Naive B cell (primary cell): ENCODE results near the gene AK8. TPM values are rescaled to one million over a fixed set of nuclear protein-coding genes. Genes with fewer than 3 reads are reported as not detected.
"Not testable (repeated sequence)": the region's sequence is repeated elsewhere in the genome, so short reads cannot be mapped to it uniquely, and the experiment has no call there.

ENCODE experiments used
- ATAC-seq, 2 donors: fragments of 150-1000 bp; cut with Tn5 transposase; 2 replicates each; pipeline ENCODE4 v1.10.0; 2021; ENCODE audit warnings: low read depth in 2 of 2, mild to moderate bottlenecking in 2 of 2, moderate library complexity in 2 of 2
- DNase-seq: peaks from one replicate; pipeline ENCODE4 v3.0.0; 2022
- H3K27ac Mint-ChIP-seq, 6 donors: one replicate each; pipeline ENCODE4 v1.8.0; 2020 to 2022; ENCODE audit warnings: mild to moderate bottlenecking in 6 of 6, mixed read lengths in 6 of 6, moderate library complexity in 5 of 6, inconsistent platforms in 2 of 6
- H3K27me3 Mint-ChIP-seq, 3 donors: one replicate each; pipeline ENCODE4 v1.8.0; 2021 to 2022; ENCODE audit warnings: mixed read lengths in 3 of 3, mild to moderate bottlenecking in 1 of 3
- H3K36me3 Mint-ChIP-seq, 2 donors: one replicate each; pipeline ENCODE4 v1.8.0; 2020 to 2022; ENCODE audit warnings: mixed read lengths in 2 of 2, inconsistent platforms in 1 of 2, mild to moderate bottlenecking in 1 of 2
- H3K4me1 Mint-ChIP-seq, 3 donors: one replicate each; pipeline ENCODE4 v1.8.0; 2020 to 2022; ENCODE audit warnings: mixed read lengths in 3 of 3, inconsistent platforms in 1 of 3, mild to moderate bottlenecking in 1 of 3, moderate library complexity in 1 of 3
- H3K4me3 Mint-ChIP-seq, 8 donors: one replicate each; pipeline ENCODE4 v1.8.0; 2020 to 2022; ENCODE audit warnings: mild to moderate bottlenecking in 8 of 8, mixed read lengths in 8 of 8, moderate library complexity in 8 of 8, inconsistent platforms in 2 of 8
- H3K9me3 Mint-ChIP-seq, 7 donors: one replicate each; pipeline ENCODE4 v1.8.0; 2020 to 2022; ENCODE audit warnings: mixed read lengths in 7 of 7, mild to moderate bottlenecking in 5 of 7, inconsistent platforms in 2 of 7, moderate library complexity in 1 of 7
- polyA plus RNA-seq, 6 donors: library from polyadenylated mRNA; unstranded; fragments of 300-500 nt; fragmentation: Illumina TruSeq; gene quantifications; one replicate each; pipeline ENCODE4 v1.2.3, GENCODE V29; 2021; ENCODE audit warnings: low read depth in 6 of 6

Gene AK8
- polyA plus RNA-seq, 6 donors from 2014 or later = 0.70 to 4.7 (median 1.5) TPM

DNA sequence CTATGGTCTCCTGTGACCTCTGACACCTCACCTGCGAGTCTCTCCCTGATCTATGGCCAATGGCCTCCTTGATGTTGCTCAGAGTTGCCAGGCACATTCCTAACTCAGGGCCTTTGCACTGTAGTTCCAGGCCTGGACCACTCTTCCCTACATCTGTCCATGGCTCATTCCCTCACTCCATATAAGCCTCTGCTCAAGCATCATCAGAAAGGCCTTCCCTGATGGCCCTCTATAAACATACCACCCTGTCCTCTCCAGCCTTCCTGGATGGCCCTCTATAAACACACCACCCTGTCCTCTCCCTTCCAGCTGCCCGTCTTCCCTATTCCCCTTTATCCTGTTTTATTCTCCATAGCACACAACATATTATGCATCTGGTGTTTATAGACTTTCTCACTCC is 105.0 kb downstream of the AK8 start:
- Mint-ChIP-seq H3K27ac (peak overlapping the region in 2 of 6 donors; percentile 0 to 28), H3K4me1 (peaks cover 12 to 17% (median 16%) of the 10 kb centered on the region in 3 donors), H3K4me3 (peak overlapping the region in 3 of 8 donors; percentile 20 to 98 (median 30))

GRCh38 chr9:132771752-132772151 is 106.3 kb downstream of the AK8 start:
- H3K9me3 Mint-ChIP-seq, H3K36me3 Mint-ChIP-seq, ATAC-seq, DNase-seq, H3K27me3 Mint-ChIP-seq: not testable (repeated sequence)
- Mint-ChIP-seq H3K4me3 (peak overlapping the region in 6 of 8 donors; percentile 51 to 100 (median 83)), H3K27ac (peak overlapping the region in 3 of 6 donors; percentile 7 to 49 (median 16)), H3K4me1 (peaks cover 16 to 22% (median 17%) of the 10 kb centered on the region in 3 donors)

More for the DNA sequence above, 105.0 kb downstream of the AK8 start:
- no peaks in the 10 kb centered on the region for H3K36me3 Mint-ChIP-seq
- peaks cover 0 to 4% (median 0%) of the 10 kb centered on the region in 7 donors for H3K9me3 Mint-ChIP-seq
- H3K27me3 Mint-ChIP-seq = peaks cover 0 to 8% (median 4%) of the 10 kb centered on the region in 3 donors
- DNase-seq (no peak), ATAC-seq (no peak)

DNA sequence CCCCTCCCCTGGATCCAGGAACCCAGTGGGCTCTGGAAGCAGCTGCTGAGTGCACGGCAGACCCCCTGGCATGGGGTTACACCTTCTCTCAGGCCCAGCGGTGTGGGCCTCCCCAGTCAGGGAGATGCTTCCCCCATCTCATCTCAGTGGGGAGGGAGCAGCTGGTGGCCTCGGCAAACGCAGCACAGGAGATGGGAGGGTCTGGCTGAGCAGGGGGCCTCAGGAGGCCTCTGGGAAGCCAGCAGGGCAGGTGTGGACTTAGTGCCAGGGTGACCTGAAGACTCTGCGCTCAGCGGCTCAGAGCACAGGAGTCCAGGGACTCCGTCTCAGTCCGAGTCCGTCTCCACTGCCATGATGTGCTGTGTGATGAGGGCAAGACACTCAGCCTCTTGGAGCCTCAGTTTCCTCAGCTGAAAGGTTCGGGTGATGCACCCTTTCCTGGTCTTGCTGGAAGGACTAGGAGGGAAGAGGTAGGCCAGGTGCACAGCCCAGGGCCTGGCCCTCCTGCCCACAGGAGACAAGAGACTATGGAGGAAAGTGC is 107.2 kb downstream of the AK8 start:
- Mint-ChIP-seq H3K4me3 (peak overlapping the region; percentile 96 to 100 (median 99)), H3K9me3 (peaks cover 0 to 4% (median 0%) of the 10 kb centered on the region in 7 donors), H3K27ac (peak overlapping the region in 4 of 6 donors; percentile 47 to 99 (median 82)), H3K4me1 (peaks cover 16 to 22% (median 17%) of the 10 kb centered on the region in 3 donors), H3K27me3 (no peaks in the 10 kb centered on the region), H3K36me3 (no peaks in the 10 kb centered on the region)
- no peak for ATAC-seq
- no peak for DNase-seq

- peaks cover 16 to 22% (median 17%) of the 10 kb centered on the region in 3 donors for H3K4me1 Mint-ChIP-seq
Observed at GRCh38 chr9:132769906-132770769, 107.9 kb downstream of the AK8 start.

DNA sequence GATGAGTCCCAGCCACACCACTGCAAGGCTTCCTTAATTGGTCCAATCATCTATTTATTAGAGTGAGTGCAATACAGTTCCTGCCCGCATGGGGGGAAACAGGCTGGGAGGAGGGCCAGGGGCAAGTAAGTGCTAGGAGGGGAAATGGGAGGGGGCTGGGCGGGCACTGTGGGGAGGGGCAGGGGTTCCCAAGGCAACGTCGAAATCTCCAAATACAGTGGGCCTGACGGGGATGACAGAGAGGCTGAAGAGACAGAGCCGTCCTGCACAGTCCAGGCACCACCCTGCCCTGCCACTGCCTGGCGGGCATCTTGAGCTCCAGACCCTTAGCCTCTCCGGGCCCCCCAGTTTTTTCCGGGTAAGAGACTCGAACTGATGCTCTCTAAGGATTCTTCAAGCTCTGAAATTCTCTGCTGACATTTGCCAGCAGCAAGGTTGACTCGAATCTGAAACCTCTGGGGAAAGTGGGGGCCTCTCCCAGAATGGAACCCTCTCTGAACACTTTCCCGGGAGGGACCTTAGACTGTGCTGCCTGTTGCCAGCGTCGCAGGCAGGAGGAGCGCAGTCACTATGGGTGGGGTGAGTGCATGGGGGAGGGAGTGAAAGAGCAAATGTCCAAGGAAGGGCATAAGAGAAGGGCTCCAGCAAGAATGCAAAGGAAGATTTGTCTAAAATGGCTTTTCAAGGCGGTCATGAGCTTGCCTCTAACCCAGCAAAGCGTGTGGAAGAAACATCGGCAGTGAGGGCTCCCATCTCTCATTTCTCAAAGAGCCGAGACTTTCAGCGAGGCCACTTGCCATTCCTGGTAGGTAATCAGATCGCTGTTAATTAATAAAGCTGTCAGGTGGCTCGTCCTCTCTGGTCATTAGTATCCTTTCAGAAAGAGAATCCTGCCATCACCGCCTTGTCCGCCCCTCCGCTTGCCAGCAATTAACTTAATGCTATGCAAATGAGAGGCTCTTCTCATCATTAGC is 108.9 kb downstream of the AK8 start:
- peak overlapping the region; percentile 89 to 99 (median 97) for H3K27ac Mint-ChIP-seq
- peaks cover 0 to 5% (median 0%) of the 10 kb centered on the region in 3 donors for H3K27me3 Mint-ChIP-seq
- H3K4me1 Mint-ChIP-seq = peaks cover 16 to 22% (median 17%) of the 10 kb centered on the region in 3 donors
- ATAC-seq = peak; percentile 63 to 71
- peak; percentile 59 for DNase-seq
- peak overlapping the region; percentile 96 to 100 (median 99) for H3K4me3 Mint-ChIP-seq
- no peaks in the 10 kb centered on the region for H3K36me3 Mint-ChIP-seq
- peaks cover 0 to 4% (median 0%) of the 10 kb centered on the region in 7 donors for H3K9me3 Mint-ChIP-seq

More at GRCh38 chr9:132769906-132770769, 107.9 kb downstream of the AK8 start:
- Mint-ChIP-seq H3K36me3 (no peaks in the 10 kb centered on the region), H3K4me3 (peak overlapping the region; percentile 96 to 100 (median 99)), H3K27me3 (no peaks in the 10 kb centered on the region), H3K9me3 (peaks cover 0 to 4% (median 0%) of the 10 kb centered on the region in 7 donors), H3K27ac (peak overlapping the region; percentile 89 to 99 (median 97))
- peak; percentile 74 to 75 for ATAC-seq
- peak; percentile 67 for DNase-seq

- Mint-ChIP-seq H3K27ac (no peak overlapping the region), H3K9me3 (no peaks in the 10 kb centered on the region), H3K36me3 (no peaks in the 10 kb centered on the region), H3K4me3 (no peak overlapping the region), H3K27me3 (peaks cover 5 to 26% (median 8%) of the 10 kb centered on the region in 3 donors), H3K4me1 (peaks cover 4 to 7% (median 4%) of the 10 kb centered on the region in 3 donors)
- ATAC-seq = no peak
- no peak for DNase-seq
Observed at GRCh38 chr9:132763574-132763973, 114.5 kb downstream of the AK8 start.

DNA sequence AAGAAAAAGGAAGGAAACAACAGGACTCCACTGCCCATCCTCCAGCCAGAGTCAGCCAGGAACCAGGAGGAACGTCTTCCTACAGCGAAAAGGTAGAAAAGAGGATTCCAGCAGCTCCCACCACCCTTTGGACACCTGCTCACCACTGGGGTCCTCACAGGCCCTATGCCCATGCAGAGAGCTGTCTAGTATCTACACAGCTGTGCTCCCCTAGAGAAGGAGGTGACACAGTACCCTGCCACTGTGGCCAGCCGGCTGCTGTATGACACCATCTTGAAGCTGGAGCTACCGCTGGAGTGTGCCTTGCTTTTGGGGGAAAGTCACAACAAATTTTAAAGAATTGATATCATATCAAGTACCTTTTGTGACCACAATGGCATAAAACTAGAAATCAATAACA is 115.2 kb downstream of the AK8 start:
- Mint-ChIP-seq H3K27me3 (peaks cover 7 to 26% (median 8%) of the 10 kb centered on the region in 3 donors), H3K9me3 (no peaks in the 10 kb centered on the region), H3K4me1 (peaks cover 0 to 5% (median 4%) of the 10 kb centered on the region in 3 donors), H3K27ac (no peak overlapping the region), H3K36me3 (no peaks in the 10 kb centered on the region), H3K4me3 (no peak overlapping the region)
- no peak for DNase-seq
- no peak for ATAC-seq

DNA sequence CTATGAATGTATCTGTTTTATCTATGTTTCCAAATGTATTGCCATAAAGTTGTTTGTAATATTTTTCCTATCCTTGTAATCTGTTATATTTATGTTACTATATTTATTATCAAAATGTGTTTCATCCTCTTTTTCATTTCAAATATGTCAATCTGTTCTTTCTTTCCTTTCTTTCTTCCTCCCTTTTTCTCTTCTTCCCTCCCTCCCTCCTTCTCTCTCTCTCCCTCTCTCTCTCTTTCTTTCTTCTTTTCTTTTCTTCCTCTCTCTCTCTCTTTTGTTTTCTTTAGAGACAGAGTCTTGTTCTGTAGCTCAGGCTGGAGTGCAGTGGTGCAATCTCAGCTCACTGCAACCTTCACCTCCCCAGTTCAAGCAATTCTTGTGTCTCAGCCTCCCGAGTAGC is 116.5 kb downstream of the AK8 start:
- Mint-ChIP-seq H3K4me1 (no peaks in the 10 kb centered on the region), H3K36me3 (no peaks in the 10 kb centered on the region), H3K4me3 (no peak overlapping the region), H3K27me3 (peaks cover 8 to 26% (median 9%) of the 10 kb centered on the region in 3 donors), H3K9me3 (no peaks in the 10 kb centered on the region), H3K27ac (peak overlapping the region in 1 of 6 donors; percentile 90)
- DNase-seq (no peak), ATAC-seq (no peak)

- Mint-ChIP-seq H3K4me1 (no peaks in the 10 kb centered on the region), H3K36me3 (no peaks in the 10 kb centered on the region), H3K4me3 (no peak overlapping the region), H3K27me3 (peaks cover 8 to 30% (median 9%) of the 10 kb centered on the region in 3 donors), H3K27ac (no peak overlapping the region), H3K9me3 (no peaks in the 10 kb centered on the region)
- ATAC-seq (no peak), DNase-seq (no peak)
Observed at GRCh38 chr9:132760057-132760456, 118.0 kb downstream of the AK8 start.

DNA sequence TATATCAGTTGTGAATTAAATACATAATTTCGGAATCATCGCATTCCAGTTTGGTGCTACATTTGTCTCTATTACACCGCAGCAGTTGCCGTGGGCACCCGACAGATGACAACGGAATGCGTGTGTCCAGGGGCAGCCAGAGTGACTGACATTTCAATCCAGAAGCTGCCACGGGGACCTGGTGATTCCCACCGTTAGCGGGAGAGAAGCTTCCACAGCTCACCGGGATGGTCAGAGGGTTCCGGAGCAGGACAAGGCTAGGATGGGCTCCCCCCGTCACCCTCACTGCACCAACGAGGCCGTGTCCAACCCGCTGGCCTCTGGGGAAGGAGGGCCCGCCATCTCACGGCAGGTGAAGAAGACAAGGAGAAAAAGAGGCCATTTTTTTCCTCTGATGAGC is 121.1 kb downstream of the AK8 start:
- H3K27me3 Mint-ChIP-seq = peaks cover 13 to 25% (median 15%) of the 10 kb centered on the region in 3 donors
- H3K4me3 Mint-ChIP-seq = no peak overlapping the region
- ATAC-seq (no peak), DNase-seq (no peak)
- no peak overlapping the region for H3K27ac Mint-ChIP-seq
- H3K4me1 Mint-ChIP-seq = no peaks in the 10 kb centered on the region
- no peaks in the 10 kb centered on the region for H3K9me3 Mint-ChIP-seq
- H3K36me3 Mint-ChIP-seq = no peaks in the 10 kb centered on the region

- no peak for ATAC-seq
- no peak overlapping the region for H3K4me3 Mint-ChIP-seq
- H3K27ac Mint-ChIP-seq = no peak overlapping the region
- H3K27me3 Mint-ChIP-seq = peaks cover 8 to 25% (median 13%) of the 10 kb centered on the region in 3 donors
- no peaks in the 10 kb centered on the region for H3K9me3 Mint-ChIP-seq
- no peaks in the 10 kb centered on the region for H3K36me3 Mint-ChIP-seq
- DNase-seq = no peak
- H3K4me1 Mint-ChIP-seq = no peaks in the 10 kb centered on the region
Observed at GRCh38 chr9:132756214-132756845, 121.8 kb downstream of the AK8 start.

DNA sequence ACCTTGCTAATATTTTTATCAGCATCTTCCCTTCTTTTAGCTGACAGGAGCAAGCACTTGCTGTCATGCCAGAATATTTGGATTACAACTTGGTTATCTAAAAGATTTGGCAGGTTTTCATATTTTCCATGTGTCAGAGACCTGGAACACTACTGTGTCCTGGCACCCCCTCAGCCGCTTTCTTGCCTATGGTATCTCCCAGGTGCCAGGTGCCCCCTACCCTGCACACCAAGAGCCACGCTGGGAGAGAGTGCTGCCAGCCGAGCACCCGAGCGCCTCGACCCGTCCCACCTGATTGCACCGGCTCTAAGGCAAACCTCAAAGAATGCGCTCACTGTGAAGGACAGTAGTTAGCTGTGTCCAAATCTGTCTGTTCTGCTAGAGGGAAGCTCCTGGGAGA is 123.0 kb downstream of the AK8 start:
- Mint-ChIP-seq H3K27ac (peak overlapping the region in 1 of 6 donors; percentile 60), H3K4me1 (no peaks in the 10 kb centered on the region), H3K27me3 (peaks cover 11 to 26% (median 13%) of the 10 kb centered on the region in 3 donors), H3K36me3 (no peaks in the 10 kb centered on the region), H3K4me3 (no peak overlapping the region), H3K9me3 (no peaks in the 10 kb centered on the region)
- DNase-seq = no peak
- ATAC-seq = no peak
